GM23248 (cell line): Measurements from ENCODE around the gene EPOP.

Source experiments
- EZH2 ChIP-seq: fragments of 200-600 bp; sonication (generic); IDR thresholded peaks from 2 replicates; pipeline ENCODE4 v1.6.1; 2018; ENCODE audit warnings: antibody characterized with exemption, mild to moderate bottlenecking; ENCODE audit not compliant: insufficient read depth, poor library complexity, severe bottlenecking
- EZH2phosphoT487 ChIP-seq: fragments of 200-600 bp; sonication (generic); IDR thresholded peaks from 2 replicates; pipeline ENCODE4 v1.6.1; 2018; ENCODE audit warnings: antibody characterized with exemption, moderate library complexity, mild to moderate bottlenecking, low read depth; ENCODE audit not compliant: insufficient read depth

- no peak for TF ChIP-seq EZH2
- TF ChIP-seq EZH2phosphoT487: no peak
These were observed 10.7 kb downstream of the EPOP start for GRCh38 chr17:38663964-38664644.
